WTC11 (cell line): ENCODE results near the gene KLHL13. TPM values are rescaled to one million over a fixed set of nuclear protein-coding genes. Genes with fewer than 3 reads are reported as not detected.

Experiments used
- ATAC-seq: fragments of 200-7000 bp; cut with Tn5 transposase; 2 replicates; pipeline ENCODE4 v1.10.0; 2021; ENCODE audit warnings: mild to moderate bottlenecking, moderate library complexity
- CTCF ChIA-PET: fragments of 300-600 bp; sonication (Branson Sonifier 250); formaldehyde crosslinking; loops from one replicate; lab custom pipeline; 2021; ENCODE audit warnings: antibody characterized with exemption; lab: Charles Lee
- POLR2A ChIA-PET: fragments of 350-600 bp; sonication (Branson Sonifier 250); formaldehyde crosslinking; loops from one replicate; lab custom pipeline; 2021; ENCODE audit warnings: antibody characterized with exemption; lab: Charles Lee
- DNase-seq: peaks from one replicate; pipeline ENCODE4 v3.0.0; 2021; ENCODE audit warnings: low spot score
- H3K27ac Mint-ChIP-seq: 2 replicates; pipeline ENCODE4 v1.8.0; 2021; ENCODE audit warnings: mixed read lengths
- H3K27me3 Mint-ChIP-seq: 2 replicates; pipeline ENCODE4 v1.8.0; 2021; ENCODE audit warnings: low read depth, mild to moderate bottlenecking, moderate library complexity, mixed read lengths
- H3K36me3 Mint-ChIP-seq: 2 replicates; pipeline ENCODE4 v1.8.0; 2021; ENCODE audit warnings: mixed read lengths
- H3K4me1 Mint-ChIP-seq: 2 replicates; pipeline ENCODE4 v1.8.0; 2022; ENCODE audit warnings: mixed read lengths
- H3K4me3 Mint-ChIP-seq: 2 replicates; pipeline ENCODE4 v1.8.0; 2021; ENCODE audit warnings: mild to moderate bottlenecking, moderate library complexity, mixed read lengths
- H3K9me3 Mint-ChIP-seq: 2 replicates; pipeline ENCODE4 v1.8.0; 2021; ENCODE audit warnings: mixed read lengths
- CBFB ChIP-seq: sonication (generic); formaldehyde crosslinking; IDR thresholded peaks from 2 replicates; pipeline ENCODE4 v1.8.1; 2022; ENCODE audit warnings: mild to moderate bottlenecking, low read depth, missing genetic modification reagents
- E2F4 ChIP-seq: sonication (generic); formaldehyde crosslinking; IDR thresholded peaks from 2 replicates; pipeline ENCODE4 v1.8.1; 2022; ENCODE audit warnings: low read depth, mild to moderate bottlenecking, moderate library complexity, missing genetic modification reagents, borderline replicate concordance
- ELF4 ChIP-seq: sonication (generic); formaldehyde crosslinking; IDR thresholded peaks from 2 replicates; pipeline ENCODE4 v1.8.1; 2022; ENCODE audit warnings: low read depth, mild to moderate bottlenecking, moderate library complexity, missing genetic modification reagents
- ESRRA ChIP-seq: sonication (generic); formaldehyde crosslinking; IDR thresholded peaks from 2 replicates; pipeline ENCODE4 v1.8.1; 2022; ENCODE audit warnings: mild to moderate bottlenecking, missing genetic modification reagents, borderline replicate concordance
- GABPB1 ChIP-seq: sonication (generic); formaldehyde crosslinking; IDR thresholded peaks from 2 replicates; pipeline ENCODE4 v1.8.1; 2023; ENCODE audit warnings: mild to moderate bottlenecking, missing genetic modification reagents
- JUN ChIP-seq: sonication (generic); formaldehyde crosslinking; IDR thresholded peaks from 2 replicates; pipeline ENCODE4 v1.8.0; 2023; ENCODE audit warnings: mild to moderate bottlenecking, missing genetic modification reagents
- MLX ChIP-seq: sonication (generic); formaldehyde crosslinking; IDR thresholded peaks from 2 replicates; pipeline ENCODE4 v1.8.1; 2023; ENCODE audit warnings: mild to moderate bottlenecking, missing genetic modification reagents, moderate library complexity
- NFATC4 ChIP-seq: fragments of 250-450 bp; sonication (Bioruptor Pico); IDR thresholded peaks from 2 replicates; pipeline ENCODE4 v1.9.0; 2021; ENCODE audit warnings: mild to moderate bottlenecking
- NR1H2 ChIP-seq: sonication (generic); formaldehyde crosslinking; IDR thresholded peaks from 2 replicates; pipeline ENCODE4 v1.9.0; 2021; ENCODE audit warnings: mild to moderate bottlenecking, moderate library complexity, missing genetic modification reagents
- PRDM15 ChIP-seq: sonication (generic); formaldehyde crosslinking; IDR thresholded peaks from 2 replicates; pipeline ENCODE4 v1.8.0; 2022; ENCODE audit warnings: missing genetic modification reagents
- PREB ChIP-seq: sonication (generic); formaldehyde crosslinking; IDR thresholded peaks from 2 replicates; pipeline ENCODE4 v1.8.1; 2022; ENCODE audit warnings: mild to moderate bottlenecking, missing genetic modification reagents, moderate library complexity, borderline replicate concordance
- SMAD4 ChIP-seq: sonication (generic); formaldehyde crosslinking; IDR thresholded peaks from 2 replicates; pipeline ENCODE4 v1.8.0; 2022; ENCODE audit warnings: mild to moderate bottlenecking, missing genetic modification reagents
- TCF7 ChIP-seq: sonication (generic); formaldehyde crosslinking; IDR thresholded peaks from 2 replicates; pipeline ENCODE4 v1.8.0; 2022; ENCODE audit warnings: mild to moderate bottlenecking, low read depth, missing genetic modification reagents, moderate library complexity
- TP53 ChIP-seq: sonication (generic); formaldehyde crosslinking; IDR thresholded peaks from 2 replicates; pipeline ENCODE4 v1.8.1; 2023; ENCODE audit warnings: mild to moderate bottlenecking, missing genetic modification reagents
- USF1 ChIP-seq: sonication (generic); formaldehyde crosslinking; IDR thresholded peaks from 2 replicates; pipeline ENCODE4 v1.8.0; 2022; ENCODE audit warnings: mild to moderate bottlenecking, missing genetic modification reagents
- USF2 ChIP-seq: sonication (generic); formaldehyde crosslinking; IDR thresholded peaks from 2 replicates; pipeline ENCODE4 v1.8.1; 2023; ENCODE audit warnings: mild to moderate bottlenecking, missing genetic modification reagents, moderate library complexity
- ZMAT4 ChIP-seq: fragments of 250-450 bp; sonication (Bioruptor Pico); IDR thresholded peaks from 2 replicates; pipeline ENCODE4 v1.9.0; 2021; ENCODE audit warnings: mild to moderate bottlenecking
- ZNF138 ChIP-seq: sonication (generic); formaldehyde crosslinking; conservative IDR thresholded peaks from 2 replicates; pipeline ENCODE4 v1.8.1; 2022; ENCODE audit warnings: mild to moderate bottlenecking, moderate library complexity, missing genetic modification reagents
- ZNF281 ChIP-seq: sonication (generic); formaldehyde crosslinking; IDR thresholded peaks from 2 replicates; pipeline ENCODE4 v1.8.0; 2023; ENCODE audit warnings: mild to moderate bottlenecking, missing genetic modification reagents
- ZNF423 ChIP-seq: fragments of 250-450 bp; sonication (Bioruptor Pico); IDR thresholded peaks from 2 replicates; pipeline ENCODE4 v2.1.2; 2022; ENCODE audit warnings: mild to moderate bottlenecking, moderate library complexity
- total RNA-seq: library from RNA; stranded (reverse); gene quantifications from 3 replicates; pipeline ENCODE4 v1.2.3, GENCODE V29; 2021

Gene KLHL13
- total RNA-seq, 1 experiment from 2014 or later, result 7.7 TPM

GRCh38 chrX:117892469-117892868 is 224.1 kb downstream of the KLHL13 start:
- Mint-ChIP-seq H3K4me1 (peaks cover 15% of the 10 kb centered on the region), H3K4me3 (no peak overlapping the region)
- no peak for ATAC-seq
- TF ChIP-seq GABPB1 (CRISPR knock-in tag) (no peak), JUN (CRISPR knock-in tag) (no peak), ESRRA (no peak), ZNF423 (CRISPR knock-in tag) (no peak), ZNF281 (CRISPR knock-in tag) (no peak), NR1H2 (CRISPR knock-in tag) (no peak), PRDM15 (no peak), MLX (CRISPR knock-in tag) (no peak), TP53 (CRISPR knock-in tag) (no peak), ZNF138 (no peak), PREB (CRISPR knock-in tag) (no peak), ELF4 (CRISPR knock-in tag) (no peak), TCF7 (CRISPR knock-in tag) (no peak)
- TF ChIP-seq, all 79 proteins: peak for 0
- Mint-ChIP-seq H3K9me3 (no peaks in the 10 kb centered on the region), H3K27ac (no peak overlapping the region), H3K36me3 (no peaks in the 10 kb centered on the region), H3K27me3 (no peaks in the 10 kb centered on the region)
- ChIA-PET CTCF (interaction anchor here (0.6 kb wide), 1 partner anchor 18 kb away, joined by 3 read pairs; no protein-coding TSS in a partner anchor), POLR2A (no interaction called here)
- no peak for DNase-seq

GRCh38 chrX:117871796-117872195 is 244.8 kb downstream of the KLHL13 start:
- POLR2A ChIA-PET, result no interaction called here
- CTCF ChIA-PET, result no interaction called here
- TF ChIP-seq ZNF281 (CRISPR knock-in tag) (no peak), NR1H2 (CRISPR knock-in tag) (no peak), CBFB (CRISPR knock-in tag) (no peak), USF1 (CRISPR knock-in tag) (no peak), SMAD4 (no peak), E2F4 (CRISPR knock-in tag) (no peak), ZMAT4 (CRISPR knock-in tag) (no peak), NFATC4 (CRISPR knock-in tag) (no peak), USF2 (CRISPR knock-in tag) (no peak)

More at GRCh38 chrX:117871796-117872195, 244.8 kb downstream of the KLHL13 start:
- H3K4me1 Mint-ChIP-seq, result no peaks in the 10 kb centered on the region
- no peak overlapping the region for H3K27ac Mint-ChIP-seq
- ATAC-seq (no peak), DNase-seq (no peak)
- peaks cover 6% of the 10 kb centered on the region; the same call in 1 of the 2 replicates for H3K36me3 Mint-ChIP-seq
- no peak overlapping the region for H3K4me3 Mint-ChIP-seq
- peaks cover 15% of the 10 kb centered on the region for H3K9me3 Mint-ChIP-seq
- no peaks in the 10 kb centered on the region; the same call in 1 of the 2 replicates for H3K27me3 Mint-ChIP-seq
